Kidney capillary endothelial cell (primary cell): Measurements from ENCODE around the gene POC1A.

Experiments used
- DNase-seq: peaks from one replicate; pipeline ENCODE4 v3.0.0-alpha.2; 2018; ENCODE audit warnings: low spot score

The POC1A gene

DNA sequence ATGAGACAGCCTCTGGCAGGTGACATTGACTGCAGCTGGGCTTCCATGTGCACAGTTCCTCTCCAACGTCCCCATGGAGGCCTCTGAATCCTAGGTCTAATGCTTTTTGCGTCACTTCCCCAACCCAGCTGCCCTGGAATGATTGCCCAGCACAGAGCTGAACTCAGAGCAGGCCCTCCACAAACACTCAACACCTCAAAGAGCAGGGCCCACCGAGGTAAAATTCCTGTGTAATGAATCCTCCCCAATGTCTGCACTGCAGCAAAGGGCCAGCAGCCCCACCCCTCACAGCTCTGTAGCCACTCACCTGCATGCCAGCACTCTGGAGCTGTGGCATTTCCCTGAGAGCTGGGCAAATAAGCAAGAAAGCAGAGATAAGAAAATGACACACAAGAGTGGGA lies 55.2 kb downstream of the POC1A start:
- DNase-seq = no peak

DNA sequence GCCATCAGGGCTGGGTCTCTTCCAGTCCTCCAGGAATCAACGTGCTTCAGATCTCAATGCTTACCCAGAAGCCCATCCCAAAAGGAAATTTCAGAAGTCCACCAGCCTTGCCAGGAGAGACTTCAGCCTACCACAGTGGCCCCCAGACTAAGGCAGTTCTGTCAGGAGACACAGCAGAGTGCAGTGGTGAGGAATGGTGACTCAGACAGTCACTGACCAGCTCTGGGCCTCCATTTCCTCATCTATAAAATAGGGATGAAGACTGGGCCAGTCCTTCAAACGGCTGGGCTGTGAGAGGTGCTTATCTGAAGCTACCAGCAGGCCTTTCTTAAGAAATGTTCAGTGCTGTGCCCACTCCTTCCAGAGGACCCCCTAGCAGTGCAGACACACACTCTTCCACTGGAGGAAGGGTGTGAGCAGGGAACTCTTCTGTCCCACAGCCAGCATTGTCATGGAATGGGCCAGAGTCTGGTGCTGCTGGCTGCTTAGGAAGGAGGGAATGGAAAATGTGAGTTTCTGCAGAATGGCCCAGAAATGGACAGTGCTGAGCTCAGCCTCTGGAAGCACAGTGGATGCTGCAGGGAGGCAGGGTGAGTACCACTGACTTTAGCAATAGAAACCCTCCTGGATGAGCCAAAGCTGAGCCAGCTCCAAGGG lies 56.2 kb downstream of the POC1A start:
- no peak for DNase-seq

DNA sequence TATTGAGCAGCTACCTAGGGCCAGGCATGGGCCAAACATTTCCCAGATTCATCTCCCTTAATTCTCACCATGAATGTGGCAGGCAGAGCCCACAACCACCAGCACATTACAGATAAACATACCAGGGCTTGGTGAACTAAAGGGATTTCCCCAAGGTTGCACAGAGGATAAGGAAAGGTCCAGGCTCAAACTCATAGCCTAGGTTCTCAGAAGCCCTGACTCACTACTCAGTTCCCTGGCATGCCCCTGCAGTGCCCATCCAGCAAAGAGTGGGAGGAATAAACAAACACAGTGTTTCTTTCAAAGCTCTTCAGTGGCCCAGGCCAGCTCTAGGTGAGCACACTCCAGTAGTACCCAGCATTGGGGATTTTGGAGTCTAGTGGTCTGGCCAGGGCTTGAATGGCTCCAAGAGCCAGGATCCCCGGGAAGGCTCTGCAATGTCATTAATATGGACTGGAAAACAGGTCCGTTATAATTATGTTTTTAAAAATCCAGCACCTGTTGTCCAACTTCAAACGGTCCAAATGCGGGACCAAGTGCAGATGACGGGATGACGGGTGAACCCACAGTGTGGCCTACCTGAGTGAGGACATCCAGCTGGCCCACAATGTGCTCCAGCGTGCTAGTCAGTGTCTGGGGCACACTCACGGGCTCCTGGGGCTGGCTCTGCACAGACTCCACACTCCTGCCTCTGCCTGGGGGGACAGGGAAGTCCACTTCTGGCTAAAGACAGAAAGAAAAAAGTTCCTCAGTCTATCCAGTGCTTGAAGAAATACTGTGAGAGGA lies 58.0 kb downstream of the POC1A start:
- DNase-seq = no peak

DNA sequence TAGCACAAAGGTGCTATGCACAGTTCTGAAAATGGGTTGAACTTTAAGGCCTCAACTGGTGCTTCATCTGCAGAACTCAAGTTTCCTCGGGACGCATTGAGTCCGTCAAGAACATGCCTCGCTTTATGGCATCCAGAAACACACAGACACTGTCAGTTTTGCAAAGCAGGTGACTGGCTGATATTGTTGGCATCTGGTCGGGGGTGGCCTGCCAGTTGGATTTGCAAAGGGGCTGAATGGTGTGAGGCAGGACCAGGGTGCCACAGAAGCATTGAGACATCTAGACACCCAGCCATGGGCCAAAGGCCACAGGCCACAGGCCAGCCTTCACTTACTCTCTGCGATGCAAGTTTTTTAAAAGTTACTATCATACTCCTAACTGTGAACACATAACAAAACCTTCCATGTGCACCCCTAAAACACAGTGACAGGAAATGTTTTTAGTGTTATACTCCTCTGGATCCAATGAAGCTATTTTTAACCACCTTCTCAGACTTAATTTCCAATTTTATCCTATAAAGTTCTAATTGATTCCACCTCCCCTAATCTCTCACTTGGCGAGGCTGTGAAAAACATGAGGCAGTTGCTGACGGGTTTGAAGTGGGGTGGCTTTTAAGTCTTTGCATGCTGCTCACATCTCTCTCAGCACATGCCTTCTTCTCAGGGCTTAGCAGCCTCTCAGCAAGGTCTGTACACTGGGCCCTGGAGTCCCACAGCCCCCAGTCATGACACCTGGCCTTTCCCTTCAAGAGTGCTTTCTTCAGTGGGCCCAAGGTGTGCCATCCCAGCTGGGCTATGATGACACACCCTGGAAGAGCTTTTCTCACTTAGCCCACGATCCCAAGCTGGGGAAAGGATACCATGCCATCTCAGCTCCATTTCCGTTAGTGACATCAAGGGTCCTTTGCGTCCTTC lies 59.4 kb downstream of the POC1A start:
- DNase-seq = no peak

DNA sequence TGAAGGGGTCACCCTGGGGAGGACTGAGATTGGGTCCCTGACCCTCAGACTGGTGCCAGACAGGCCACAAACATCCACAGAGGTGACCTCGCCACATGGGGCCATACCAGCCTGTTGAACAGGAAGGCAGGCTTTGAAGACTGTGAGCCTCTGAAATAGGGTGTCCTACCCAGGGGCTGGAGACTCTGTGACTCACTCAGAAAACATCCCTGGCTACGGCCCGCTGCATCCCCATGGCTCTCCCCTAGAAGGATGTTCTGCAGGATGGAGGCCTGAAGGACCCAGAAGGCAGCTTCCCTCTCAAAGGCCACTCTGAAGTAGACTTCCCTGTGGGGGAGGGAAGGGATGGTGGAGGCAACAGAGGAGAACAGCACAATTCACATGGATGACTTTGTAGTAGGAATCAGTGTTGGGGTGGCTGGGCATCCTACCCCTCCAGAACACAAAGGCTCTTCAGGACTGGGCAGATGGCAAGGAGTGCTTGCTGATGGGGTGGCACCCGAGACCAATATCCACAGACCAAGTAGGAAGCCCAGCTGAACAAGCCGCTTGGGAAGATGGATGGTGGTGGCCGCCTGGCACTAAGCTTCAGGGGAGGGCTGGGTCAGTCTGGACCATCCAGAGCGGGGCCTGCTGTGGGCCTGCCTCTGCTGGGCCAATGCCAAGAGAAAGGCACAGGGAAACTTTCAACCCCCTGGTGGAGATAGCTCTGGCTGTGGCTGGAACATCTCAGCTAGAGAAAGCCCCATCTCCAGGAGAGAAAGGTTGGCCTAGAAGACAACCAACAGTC lies 60.3 kb downstream of the POC1A start:
- DNase-seq = peak; percentile 88

DNA sequence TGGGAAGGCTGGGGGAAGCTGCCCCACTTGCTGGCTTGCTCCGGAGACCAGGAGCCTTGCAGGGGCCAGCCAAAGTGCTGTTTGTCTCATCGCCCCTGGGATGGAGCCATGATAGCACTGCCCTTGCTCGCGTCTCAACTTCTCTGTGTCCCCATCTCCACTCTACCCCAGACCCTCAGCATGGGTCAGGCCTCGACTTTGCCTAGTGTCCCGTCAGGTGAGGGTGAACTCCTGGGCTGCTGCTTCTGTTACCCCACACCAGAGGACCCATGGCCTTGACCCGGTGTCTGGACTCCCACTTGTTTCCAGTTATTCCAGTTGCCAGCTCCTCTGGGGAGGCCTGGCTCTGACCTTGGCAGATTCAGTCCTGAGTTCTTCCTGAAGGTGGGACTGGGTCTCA lies 61.3 kb downstream of the POC1A start:
- no peak for DNase-seq

DNA sequence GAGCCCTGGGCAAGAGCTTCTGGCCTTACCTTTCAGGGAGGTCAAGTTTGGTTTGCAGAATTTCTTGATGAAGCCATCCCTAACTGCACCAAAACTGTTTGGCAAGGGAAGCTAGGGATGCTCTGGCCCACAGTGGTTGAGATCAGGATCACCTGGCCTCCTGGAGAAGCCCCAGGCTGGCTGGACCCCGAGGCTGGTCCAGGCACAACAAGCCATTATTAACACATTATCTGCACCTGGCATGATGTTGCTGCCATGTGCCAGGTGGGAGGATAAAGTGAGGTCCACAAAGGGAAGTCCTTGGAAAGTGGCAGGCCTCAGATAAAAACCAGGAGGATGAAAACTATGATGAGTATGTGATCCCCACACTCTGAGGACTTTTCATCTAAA lies 62.0 kb downstream of the POC1A start:
- DNase-seq = no peak

DNA sequence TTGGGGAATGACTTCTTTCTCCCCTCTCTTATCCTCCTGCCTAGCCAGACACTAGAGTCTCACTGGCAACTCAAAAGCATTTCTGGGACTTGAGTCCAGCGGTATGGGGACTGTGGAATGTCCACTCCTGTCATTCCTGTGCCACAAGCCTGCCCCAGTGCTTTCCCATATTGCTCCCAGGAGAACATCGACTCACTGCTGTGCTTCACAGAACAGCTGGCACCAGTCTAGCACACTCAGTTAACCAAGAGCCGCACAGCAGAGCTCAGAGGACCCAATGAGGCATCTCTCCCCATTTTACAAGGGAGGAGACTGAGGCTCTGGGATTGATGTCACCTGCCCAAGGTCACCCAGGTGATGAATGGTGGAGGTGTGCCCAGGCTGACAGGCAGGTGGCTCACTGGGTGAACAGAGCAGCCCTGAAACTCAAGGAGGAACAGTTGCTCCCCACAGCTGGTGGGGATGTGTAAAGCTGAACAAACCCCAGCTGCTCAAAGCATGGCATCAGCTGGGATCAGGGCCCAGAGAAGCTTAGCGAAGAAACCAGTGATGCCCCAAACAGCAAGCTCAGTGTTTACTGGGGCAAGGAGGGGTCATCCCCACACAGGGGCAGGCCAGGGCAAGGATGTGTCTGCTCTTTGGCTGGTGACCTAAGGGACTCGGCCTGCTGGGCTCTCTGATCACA lies 62.5 kb downstream of the POC1A start:
- no peak for DNase-seq

DNA sequence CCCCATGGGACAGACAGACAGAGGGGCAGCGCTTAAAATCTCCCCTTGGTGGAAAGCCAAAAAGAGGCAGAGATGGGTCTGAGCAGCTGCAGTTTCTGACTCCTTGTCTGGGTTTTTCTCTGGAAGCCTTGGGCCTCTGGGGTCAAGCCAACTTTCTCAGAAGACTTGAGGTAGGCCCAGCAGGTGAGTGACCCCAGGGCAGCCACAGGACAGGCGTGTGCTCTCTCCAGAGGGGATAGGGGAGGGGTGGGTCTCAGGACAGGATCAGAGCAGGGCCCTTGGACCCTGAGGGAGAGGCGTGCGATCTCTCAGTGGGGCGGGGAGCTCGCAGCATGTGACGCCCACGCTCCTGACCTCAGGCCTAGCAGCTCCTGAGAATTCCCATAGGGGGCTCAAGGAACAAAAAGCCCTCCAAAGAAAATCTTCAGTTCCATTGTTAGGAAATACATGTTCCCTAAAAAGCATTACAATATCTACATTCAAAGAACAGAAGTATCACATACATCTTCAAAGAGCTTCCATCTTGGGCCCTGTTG lies 63.2 kb downstream of the POC1A start:
- no peak for DNase-seq

DNA sequence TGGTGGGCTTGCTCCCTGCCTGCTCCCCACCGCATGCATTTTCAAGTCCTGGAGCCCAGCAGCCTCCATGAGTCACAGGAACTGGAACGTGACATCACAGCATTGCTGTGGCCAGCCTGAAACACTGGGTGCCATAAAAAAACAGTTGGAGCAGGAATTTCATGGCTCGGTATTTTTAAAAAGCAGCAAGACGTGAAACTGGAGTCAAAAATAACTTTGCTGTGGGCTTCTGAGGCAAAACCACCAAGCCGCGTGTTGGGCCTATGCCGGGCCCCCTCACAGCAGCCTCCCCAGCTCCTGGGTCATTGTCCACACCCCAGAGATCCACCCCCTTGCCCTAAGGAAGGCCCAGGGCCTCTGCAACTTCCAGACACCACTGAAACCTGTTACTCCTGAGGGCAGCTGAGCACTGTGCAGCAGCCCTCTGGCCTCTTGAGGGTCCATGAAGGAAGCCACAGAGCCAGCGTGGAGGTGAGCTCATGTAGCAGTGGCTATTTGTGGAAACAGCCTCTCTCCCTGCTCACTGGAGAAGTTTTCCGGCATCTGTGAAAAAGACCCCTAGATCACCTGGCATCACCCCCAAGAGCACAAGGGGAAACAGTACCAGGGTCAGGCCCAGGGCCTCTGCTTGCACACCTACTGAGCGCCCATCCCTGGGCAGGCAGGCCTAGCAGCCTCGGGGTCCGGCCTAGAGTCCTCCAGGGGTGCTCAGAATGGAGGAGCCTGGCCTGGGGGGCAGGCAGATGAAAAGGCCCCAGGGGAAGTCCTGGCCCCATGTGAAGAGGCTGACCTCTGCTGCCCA lies 63.9 kb downstream of the POC1A start:
- peak; percentile 83 for DNase-seq

DNA sequence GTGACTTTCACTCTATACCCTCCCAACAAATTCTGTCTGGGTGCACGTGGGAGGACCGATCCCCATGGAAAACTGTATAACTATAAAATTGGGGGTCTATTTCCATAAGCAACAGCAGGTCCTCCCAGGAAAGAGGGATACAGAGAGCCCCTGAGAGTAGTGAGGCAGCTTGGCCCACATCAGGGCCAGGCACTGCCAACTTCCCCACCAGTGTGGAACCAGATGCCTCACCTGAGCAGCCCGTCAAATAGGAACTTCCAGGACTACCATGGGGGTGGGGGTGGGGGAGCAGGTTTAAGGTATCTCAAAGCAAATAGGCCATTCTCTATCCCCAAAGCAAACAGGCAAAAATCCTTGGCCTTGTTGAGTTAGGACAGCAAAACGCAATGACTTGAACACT lies 64.5 kb downstream of the POC1A start:
- no peak for DNase-seq

DNA sequence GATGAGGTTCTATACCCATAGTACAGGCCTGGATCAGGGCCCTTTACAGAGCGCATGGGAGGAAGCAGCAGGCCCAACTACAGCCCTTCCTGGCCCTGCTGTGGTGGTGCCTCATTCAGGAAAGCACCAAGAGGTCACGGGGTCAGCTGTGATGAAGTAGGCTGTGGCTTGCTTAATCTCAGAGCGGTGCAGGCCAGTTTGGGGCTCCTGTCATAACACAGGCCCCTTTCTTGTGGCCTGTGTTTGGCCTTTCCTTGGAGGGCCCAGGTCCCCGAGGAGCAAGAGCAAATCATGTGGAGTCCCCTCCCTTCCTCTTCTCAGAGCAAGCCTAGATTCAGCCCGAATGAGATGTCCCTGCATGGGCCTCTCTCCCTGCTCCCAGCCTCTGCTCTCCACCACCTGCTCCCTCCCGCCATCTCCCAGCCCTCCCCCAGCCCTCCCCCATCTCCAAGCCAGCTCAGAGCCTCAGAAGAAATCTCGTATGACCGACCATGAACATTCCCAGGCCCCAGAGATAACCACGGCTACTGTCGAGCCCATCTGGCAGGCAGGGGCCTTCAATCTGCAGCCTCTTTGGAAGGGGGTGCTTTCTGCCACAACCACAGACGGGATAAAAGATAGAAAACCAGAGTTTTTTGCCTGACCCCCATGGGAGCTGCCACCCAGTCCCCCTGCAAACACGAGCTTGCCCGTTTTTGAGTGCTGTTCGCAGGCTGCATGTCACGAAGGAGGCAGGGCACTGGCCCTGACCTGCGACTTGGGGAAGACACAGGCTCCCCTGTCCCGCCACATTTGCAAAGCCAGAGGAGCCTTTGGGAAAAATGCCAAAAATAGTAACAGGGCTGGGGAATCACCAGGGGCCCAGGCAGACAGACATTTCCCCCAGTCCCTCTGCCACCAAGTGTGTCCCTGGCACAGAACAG lies 65.5 kb downstream of the POC1A start:
- peak; percentile 56 for DNase-seq

DNA sequence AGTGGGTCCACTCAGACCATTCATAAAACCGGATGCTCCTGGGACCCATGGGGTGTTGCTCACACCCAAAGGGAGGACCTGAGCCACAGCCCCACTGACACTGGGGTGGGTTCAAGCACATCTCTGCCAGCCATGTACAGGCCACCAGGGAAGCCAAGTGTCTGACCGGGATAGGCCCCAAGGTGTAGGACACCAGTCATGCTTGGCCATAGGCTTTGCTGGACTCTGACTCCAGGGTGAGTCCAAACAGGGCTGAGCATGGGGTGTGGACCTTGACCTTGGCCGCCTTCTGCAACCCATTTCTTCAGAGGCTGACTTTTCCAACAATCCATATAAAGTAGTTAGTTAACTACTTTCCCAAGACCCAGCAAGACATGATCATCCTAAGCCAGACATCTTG lies 66.5 kb downstream of the POC1A start:
- DNase-seq = no peak

DNA sequence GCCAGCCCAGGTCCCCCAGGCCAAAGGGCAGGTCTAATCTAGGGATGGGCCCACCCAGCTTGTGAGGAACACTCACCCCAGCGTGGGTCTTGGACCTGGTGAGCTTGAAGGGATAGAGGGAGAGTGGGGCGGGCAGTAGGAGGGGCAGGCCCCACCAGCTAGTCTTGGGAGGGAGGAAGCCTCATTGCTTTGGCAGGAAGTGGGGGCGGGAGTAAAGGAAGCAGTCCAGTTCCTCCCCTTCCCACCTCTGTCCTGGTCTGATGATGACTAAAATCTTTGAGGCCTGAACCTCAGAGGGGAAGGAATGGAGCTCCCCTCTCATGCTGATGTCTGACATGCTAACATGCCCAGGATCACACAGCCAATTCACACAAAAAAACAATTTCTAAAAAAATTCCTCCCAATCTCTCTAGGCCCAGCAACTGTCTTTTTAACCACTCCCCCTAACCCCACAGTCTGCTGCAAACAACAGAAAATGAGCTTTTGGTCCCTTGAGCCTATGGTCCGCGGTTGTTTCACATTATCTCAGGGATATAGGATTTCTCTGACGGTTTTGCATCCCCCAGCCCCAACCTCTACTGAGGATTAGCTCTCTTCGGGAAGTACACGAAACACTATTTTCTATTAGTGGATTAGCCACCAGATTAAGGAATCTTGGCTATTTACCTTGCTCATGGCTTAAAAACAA lies 67.1 kb downstream of the POC1A start:
- DNase-seq = peak; percentile 81

DNA sequence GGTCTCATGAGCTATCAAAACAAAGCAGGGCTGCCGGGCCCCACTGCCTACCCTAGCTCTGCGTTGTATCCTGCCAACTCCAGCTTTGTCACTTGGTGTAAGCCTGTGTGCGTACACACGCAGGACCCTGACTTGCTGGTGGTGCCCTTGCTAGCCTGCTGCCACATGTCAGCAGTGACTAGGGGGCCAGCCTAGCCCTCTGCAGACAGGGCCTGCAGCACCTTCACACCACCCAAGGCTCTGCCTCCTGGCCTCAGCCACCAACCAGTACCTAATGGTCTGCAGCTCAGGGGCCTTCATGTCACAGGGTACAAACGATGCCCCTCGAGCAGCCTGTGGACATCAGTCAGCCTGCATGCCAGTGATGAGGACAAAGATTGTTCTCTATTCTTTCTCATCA lies 67.8 kb downstream of the POC1A start:
- no peak for DNase-seq

DNA sequence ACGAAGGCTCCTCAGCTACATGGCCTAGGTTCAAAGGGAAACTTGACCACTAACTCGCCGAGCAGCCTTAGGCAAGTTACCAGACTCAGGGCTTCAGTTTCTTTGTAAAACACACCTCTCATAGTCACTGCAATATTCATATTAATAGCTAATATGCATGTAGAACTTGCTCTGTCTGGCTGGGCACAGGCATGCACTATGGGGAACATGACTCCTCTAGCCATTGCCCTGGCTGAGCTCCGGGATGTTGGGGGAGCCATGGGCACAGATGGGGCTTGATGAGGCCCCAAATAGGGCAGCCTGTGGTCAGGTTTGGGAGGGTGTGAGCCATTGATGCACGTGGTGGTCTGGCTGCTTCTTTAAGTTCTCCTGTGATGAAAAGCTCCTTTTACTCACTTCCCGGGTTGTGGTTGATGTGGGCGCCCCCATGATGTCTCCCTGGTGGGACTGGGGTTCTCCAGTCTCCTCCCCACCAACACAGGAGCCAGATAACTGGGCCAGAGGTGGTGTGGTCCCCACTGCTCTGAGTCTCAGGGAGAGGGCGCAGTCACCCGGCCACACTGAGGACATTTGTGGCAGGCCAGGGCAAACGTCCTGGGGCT lies 68.4 kb downstream of the POC1A start:
- DNase-seq = no peak

DNA sequence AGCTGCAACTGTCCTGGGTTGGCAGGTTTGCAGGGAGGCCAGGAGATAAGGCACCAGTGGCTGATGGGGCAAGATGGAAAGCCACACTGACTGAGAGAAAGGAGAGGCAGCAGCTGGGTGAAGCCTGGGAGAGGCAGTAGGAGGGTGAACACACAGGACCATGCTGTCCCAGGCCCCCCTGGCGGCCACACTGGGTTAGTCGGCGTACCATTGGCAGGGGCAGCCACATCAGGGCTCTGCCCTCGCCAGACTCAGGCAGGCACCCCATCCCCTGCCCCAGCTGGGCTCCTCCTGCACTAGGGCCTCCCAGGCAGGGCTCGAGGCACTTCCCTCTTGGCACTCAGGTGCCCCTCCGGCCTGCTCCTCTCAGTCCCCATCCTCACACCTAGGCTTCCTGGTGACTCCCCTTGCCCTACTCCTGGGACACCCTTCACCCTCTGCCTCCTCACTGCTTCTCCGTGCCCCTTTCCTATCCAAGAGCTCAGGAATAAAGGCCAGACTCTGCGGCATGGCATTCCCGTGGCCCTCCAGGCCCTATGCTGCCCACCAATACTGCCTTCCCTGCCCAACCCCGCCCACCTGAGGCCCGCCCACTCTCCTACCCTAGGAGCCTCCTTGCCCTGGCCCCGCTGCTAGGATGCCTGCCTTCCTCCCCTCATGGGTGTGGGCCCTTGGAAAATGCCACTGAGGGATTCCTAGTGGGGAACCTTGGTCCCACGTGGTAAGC lies 69.1 kb downstream of the POC1A start:
- no peak for DNase-seq
